GM12864 (cell line): ENCODE data around the gene USP47.
A peak's percentile ranks its signal among the peaks of the same experiment; 100 is the strongest.

Source experiments
- DNase-seq: peaks from one replicate; pipeline ENCODE4 v3.0.0-alpha.2; 2011; ENCODE audit warnings: low read depth
- H3K4me3 ChIP-seq: 2 replicates; pipeline ENCODE4 v1.5.1; 2011; ENCODE audit warnings: mild to moderate bottlenecking, low read depth, low read length, control low read depth
- CTCF ChIP-seq: IDR thresholded peaks from 2 replicates; pipeline ENCODE4 v1.5.1; 2011; ENCODE audit warnings: low read depth, mild to moderate bottlenecking, moderate library complexity, low read length, control low read depth, inconsistent platforms; ENCODE audit errors: missing control alignments

The USP47 gene

GRCh38 chr11:11996321-11997048, 154.7 kb downstream of the USP47 start:
- no peak for DNase-seq
- TF ChIP-seq CTCF = no peak

DNA sequence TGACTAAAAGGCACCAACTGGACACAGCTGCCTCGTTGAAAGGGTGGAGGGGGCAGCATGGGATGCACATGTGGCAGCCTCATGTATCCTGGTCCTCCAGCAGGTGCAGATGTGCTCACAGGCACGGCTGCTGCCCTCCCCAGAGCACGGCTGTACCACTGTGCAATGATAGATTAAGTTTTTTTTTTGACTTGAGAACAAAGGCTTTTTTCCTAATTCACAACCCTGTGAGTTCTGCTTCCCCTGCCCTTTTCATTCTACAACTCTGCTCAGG, 155.2 kb downstream of the USP47 start:
- no peak overlapping the region for H3K4me3 ChIP-seq
- no peak for TF ChIP-seq CTCF
- DNase-seq = no peak

More at GRCh38 chr11:11996321-11997048, 154.7 kb downstream of the USP47 start:
- no peak overlapping the region for H3K4me3 ChIP-seq

- H3K4me3 ChIP-seq = no peak overlapping the region
- TF ChIP-seq CTCF = no peak
- DNase-seq = peak; percentile 10
Measured at GRCh38 chr11:11998091-11998781, 156.5 kb downstream of the USP47 start.

- DNase-seq = no peak
- H3K4me3 ChIP-seq = no peak overlapping the region
- no peak for TF ChIP-seq CTCF
Measured at GRCh38 chr11:12001186-12001585, 159.4 kb downstream of the USP47 start.

- DNase-seq = no peak
- TF ChIP-seq CTCF = no peak
- H3K4me3 ChIP-seq = no peak overlapping the region
Measured at GRCh38 chr11:12003336-12003735, 161.6 kb downstream of the USP47 start.

DNA sequence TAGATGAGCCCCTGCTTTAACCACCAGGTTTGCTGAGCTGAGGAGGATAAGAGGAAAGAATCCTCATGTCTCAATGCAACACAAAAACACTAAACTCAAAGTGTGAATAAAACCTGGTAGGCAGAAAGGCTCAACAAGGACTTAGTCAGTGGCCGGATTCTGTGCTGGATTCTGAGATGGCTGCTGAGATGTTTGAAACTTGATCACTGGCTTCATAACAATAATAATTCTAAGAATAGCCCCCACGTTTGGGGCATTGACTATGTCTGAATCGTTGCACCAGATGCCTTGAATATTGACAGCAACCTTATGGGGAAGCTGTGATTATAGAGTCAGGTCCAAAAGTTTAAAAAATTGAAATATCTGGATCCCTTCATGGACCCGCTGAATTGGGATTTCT, 162.0 kb downstream of the USP47 start:
- H3K4me3 ChIP-seq = no peak overlapping the region
- no peak for DNase-seq
- TF ChIP-seq CTCF = no peak

- TF ChIP-seq CTCF = no peak
- DNase-seq = no peak
- no peak overlapping the region for H3K4me3 ChIP-seq
Measured at GRCh38 chr11:12005061-12005460, 163.3 kb downstream of the USP47 start.
